GM12801 (cell line): ENCODE results near the gene CBR1.

ENCODE experiments used
- TF ChIP-seq, protein P1 (sequence below): IDR thresholded peaks from one replicate; pipeline ENCODE4 v1.5.1; 2011; ENCODE audit warnings: control low read depth; ENCODE audit not compliant: insufficient read length; ENCODE audit errors: extremely low read depth

The CBR1 gene

DNA sequence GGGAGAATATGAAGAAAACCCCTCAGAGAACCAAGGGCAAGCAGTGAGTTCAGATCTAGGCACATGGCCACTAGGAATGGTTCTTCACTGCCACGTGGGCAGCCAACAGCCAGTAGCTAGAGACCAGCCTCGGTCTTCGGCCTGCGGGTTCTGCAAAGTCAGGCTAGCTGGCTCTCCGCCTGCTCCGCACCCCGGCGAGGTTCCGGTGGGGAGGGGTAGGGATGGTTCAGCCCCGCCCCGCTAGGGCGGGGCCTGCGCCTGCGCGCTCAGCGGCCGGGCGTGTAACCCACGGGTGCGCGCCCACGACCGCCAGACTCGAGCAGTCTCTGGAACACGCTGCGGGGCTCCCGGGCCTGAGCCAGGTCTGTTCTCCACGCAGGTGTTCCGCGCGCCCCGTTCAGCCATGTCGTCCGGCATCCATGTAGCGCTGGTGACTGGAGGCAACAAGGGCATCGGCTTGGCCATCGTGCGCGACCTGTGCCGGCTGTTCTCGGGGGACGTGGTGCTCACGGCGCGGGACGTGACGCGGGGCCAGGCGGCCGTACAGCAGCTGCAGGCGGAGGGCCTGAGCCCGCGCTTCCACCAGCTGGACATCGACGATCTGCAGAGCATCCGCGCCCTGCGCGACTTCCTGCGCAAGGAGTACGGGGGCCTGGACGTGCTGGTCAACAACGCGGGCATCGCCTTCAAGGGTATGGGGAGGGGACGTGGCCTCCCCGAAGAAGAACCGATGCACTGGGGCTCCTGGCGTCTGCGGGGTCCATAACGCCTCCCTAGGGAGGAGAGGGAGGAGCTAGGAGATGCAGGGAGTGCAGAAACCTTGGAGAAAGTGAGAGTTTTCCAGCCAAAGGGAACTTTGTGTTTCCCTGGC lies at the start of gene CBR1:
Gene CBR1 (plus strand): TSS at position 312 of the 871 bp plus-strand sequence. CDS start 92 bp downstream, at position 404.
- TF ChIP-seq, protein P1, sequence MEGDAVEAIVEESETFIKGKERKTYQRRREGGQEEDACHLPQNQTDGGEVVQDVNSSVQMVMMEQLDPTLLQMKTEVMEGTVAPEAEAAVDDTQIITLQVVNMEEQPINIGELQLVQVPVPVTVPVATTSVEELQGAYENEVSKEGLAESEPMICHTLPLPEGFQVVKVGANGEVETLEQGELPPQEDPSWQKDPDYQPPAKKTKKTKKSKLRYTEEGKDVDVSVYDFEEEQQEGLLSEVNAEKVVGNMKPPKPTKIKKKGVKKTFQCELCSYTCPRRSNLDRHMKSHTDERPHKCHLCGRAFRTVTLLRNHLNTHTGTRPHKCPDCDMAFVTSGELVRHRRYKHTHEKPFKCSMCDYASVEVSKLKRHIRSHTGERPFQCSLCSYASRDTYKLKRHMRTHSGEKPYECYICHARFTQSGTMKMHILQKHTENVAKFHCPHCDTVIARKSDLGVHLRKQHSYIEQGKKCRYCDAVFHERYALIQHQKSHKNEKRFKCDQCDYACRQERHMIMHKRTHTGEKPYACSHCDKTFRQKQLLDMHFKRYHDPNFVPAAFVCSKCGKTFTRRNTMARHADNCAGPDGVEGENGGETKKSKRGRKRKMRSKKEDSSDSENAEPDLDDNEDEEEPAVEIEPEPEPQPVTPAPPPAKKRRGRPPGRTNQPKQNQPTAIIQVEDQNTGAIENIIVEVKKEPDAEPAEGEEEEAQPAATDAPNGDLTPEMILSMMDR: no peak

DNA sequence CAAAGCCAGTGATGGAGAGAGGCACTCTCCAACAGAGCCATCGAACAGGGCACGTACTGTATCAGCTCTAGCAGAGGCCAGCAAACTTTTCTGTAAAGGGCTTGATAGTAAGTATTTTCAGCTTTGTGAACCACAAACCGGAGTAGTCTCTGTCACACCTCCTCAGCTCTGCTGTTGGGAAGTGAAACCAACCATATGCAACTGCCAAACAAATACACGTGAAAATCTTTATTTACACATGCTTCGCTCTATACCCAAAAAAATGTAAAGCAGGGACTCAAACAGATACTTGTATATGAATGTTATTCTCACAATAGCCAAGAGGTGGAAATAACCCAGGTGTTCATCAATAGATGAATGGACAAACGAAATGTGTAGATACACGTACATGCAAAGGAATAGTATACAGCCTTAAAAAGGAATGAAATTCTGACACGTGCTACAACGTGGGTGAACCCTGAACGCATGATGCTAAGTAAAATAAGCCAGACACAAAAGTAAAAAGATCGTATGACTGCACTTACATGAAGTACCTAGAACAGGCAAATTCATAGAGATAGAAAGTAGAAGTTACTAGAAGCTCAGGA lies 48.5 kb upstream of the CBR1 start:
- TF ChIP-seq, protein P1: no peak

DNA sequence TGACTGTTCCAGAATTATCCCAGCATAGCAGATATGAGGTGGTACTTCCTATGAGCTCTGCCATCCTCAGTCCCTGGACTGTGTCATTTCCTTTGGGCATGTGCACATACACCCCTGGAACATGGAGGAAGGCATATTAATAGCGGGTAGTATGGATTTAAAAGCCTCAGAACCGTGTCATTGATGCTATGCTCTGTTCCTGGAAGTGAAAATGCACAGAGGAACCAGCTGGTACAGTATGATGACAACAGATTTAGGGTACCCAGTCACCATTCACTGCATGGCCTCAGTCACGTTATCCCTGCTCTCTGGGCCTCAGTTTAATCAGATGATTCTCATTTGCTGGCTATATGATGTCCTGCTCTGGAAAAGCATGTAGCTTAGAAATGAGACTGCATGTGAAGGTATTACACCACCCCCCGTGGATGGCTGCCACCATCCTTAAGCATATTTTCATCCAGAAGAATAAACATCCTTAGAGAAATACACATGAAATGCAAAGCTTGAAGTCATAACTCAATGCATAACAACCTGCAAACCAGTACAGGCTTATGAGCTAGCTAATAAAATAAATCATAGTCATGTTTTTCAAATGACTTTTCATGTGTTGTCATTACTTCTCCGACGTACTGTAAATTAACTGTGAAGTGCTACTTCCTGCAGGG lies 47.3 kb upstream of the CBR1 start:
- TF ChIP-seq, protein P1: no peak

DNA sequence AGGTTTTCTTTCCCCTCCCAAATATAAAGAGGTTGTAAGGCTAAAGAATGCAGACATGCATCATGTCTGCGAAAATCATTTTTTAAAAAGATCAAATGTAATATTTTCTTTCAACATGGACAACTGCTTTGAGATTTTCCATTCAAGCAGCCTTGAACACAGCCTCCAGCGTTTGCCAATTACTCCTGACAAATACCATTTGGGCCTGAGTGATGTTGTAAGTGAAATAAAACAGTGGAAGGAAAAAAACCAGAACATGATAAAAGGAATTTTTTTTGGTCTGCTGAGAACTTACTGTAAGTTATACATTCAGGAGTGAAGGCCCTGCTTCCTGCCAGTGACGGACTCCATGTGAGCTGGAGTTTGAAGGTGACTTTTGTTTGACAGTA lies 46.7 kb upstream of the CBR1 start:
- TF ChIP-seq, protein P1: no peak

DNA sequence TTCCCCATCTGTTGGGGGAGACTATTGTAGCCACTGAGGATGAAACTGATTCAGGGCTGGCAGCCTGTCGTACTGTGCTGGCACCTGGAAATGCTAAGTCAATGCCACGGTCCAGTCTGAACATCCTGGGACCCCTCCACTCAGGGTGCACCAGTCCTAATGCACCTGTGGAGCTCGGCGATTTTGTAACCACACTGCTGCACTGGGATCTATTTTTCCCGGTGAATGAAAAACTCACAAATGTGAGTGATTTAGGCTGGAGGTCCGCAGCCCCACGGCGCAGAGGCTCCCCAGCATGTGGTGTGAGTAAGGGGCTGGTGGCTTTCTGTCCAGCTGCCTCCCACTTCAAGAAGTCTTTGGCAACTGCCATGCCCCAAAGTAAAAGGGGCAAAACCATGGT lies 45.0 kb upstream of the CBR1 start:
- TF ChIP-seq, protein P1: no peak

DNA sequence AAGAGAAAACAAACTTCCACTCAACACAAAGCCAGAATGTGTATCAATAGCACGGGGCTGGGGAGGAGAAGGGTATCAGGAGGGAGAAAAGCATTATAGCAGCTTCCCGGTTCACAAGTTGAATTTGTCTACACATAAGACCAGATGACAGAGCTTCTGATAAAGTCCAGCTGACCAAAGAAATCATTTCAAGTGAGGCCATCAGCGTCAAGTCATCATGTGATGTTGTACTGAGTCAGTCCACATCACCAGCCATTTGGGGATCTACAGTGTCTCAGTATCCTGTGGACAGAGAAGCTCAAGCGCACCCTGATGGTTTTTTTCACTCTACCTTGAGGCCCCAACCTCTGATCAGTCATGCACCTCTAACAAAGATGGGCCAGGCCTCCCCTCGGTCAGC lies 42.5 kb upstream of the CBR1 start:
- TF ChIP-seq, protein P1: no peak
